GM19035 (cell line): ENCODE results near the gene PELI3.
"Not testable (repeated sequence)": the region's sequence is repeated elsewhere in the genome, so short reads cannot be mapped to it uniquely, and the experiment has no call there.

Experiments
- ATAC-seq: cut with Tn5 transposase; IDR thresholded peaks from one replicate; pipeline ENCODE4 v1.9.1; 2021; ENCODE audit not compliant: unreplicated experiment

The PELI3 gene

DNA sequence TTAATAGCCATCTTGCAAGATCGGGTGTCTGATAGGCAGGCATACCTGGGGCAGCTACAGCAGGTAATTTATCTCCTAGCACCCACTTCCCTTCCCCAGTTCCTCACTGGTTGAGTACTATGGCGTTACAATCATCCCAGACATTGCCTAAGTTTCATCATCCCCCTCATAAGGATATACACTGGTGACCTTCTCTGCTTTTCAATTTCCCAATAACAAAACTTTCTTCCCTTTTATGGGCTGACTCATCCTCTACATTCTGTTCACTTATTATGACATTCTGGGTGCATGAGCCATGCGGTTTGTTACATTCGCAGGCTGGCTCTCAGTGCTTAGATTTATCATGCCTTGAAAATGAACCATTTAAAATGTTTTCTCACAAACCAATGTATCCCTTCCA, 23.1 kb upstream of the PELI3 start:
- ATAC-seq = no peak

DNA sequence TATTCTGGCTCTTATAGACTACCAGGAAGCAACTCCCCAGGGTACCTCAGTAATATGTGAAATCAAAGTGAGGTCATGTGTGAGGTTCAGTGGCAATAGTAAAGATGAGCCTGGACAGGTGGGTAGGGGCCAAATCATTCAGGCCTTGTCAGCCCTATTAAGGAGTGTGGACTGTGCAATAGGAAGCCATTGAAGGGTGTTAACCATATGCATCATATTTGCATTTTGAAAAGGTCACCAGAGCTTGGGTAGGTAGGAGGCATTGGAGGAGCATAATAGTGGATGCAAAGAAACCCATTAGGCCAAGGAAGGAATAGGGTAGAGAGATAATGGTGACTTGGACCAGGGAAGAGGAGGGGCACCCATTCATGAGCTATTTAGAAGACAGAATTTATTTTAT, 19.7 kb upstream of the PELI3 start:
- ATAC-seq = no peak

DNA sequence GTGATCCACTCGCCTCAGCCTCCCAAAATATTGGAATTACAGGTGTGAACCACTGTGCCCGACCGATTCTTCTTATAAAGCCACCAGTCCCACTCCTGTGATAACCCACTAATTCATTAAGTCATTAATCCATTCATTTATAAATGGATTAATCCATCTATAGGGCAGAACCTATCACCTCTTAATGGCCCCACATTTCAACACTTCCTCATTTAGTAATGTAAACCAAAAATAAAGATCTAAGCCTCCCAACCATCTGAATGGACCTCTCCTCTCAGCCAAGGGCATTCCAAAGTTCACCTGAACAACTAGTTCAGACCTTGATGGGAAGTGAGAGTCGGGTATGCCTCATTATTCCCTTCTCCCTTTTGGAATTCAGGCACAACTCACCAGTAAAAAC, 18.2 kb upstream of the PELI3 start:
- ATAC-seq = no peak

DNA sequence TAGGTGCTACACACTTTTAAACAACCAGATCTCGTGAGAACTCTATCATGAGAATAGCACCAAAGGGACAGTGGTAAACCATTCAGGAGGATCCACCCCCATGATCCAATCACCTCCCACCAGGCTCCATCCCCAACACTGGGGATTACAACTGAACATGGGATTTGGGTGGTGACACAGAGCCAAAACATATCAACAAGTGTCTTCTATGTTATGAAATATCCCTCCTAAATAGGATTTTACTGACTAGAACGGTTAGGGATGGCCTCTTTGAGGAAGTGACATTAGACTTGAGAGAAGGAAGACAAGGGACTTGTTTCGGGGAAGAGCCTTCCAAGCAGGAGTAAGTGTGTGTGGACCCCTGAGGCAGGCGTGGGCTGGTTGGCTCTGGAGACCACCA, 16.1 kb upstream of the PELI3 start:
- ATAC-seq = no peak

DNA sequence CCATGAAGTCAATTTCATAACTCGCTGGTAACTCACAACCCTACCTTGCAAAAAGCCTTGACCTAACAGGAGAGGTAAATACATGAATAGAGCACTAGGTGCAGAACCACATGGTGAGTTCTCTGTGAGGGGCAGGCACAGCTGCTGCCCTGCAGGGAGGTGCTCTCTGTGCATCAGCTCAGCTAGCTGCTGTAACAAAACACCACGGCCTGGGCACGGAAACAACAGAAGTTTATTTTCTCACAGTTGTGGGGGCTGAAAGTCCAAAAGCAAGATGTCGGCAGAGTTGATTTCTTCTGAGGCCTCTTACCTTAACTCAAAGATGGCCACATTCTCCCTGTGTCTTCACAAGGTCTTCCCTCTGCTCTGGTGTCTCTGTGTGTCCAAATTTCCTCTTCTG, 15.0 kb upstream of the PELI3 start:
- ATAC-seq = no peak

DNA sequence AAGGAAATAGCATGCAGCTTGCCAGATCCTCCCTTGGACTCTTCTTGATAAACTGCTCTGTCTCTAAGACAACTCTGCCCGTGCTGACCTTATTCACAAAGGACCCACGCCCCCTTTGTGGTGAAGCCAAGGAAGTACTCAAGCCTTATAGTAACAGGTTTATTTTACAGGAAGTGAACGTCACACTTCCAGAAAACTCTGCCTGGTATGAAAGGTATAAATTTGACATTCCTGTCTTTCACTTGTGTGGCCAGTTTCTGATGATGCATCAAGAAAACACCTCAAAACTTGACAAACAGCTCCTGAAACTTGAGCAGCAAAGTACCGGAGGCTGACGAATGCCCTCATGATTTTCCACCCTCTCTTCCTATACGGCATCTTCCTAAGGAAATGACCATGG, 12.5 kb upstream of the PELI3 start:
- no peak for ATAC-seq

DNA sequence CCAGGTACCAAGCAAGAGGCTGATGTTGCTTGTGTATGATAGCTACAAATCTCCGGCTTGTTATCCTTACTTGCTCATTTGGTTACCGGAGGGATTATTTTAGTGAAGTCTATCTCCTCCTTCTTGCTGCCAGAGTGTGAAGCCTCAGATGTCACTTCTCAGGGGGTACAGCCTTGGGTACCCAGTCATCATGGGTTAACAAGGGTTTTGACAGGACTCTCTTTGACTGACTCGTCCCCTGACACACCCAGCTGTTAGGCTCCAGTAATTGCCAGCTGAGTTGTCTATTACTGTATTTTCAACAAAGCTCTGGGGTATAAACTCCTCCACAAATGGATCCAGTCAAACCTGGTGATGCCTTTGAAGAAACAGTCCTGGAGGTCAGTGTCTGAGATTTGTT, 11.9 kb upstream of the PELI3 start:
- no peak for ATAC-seq

DNA sequence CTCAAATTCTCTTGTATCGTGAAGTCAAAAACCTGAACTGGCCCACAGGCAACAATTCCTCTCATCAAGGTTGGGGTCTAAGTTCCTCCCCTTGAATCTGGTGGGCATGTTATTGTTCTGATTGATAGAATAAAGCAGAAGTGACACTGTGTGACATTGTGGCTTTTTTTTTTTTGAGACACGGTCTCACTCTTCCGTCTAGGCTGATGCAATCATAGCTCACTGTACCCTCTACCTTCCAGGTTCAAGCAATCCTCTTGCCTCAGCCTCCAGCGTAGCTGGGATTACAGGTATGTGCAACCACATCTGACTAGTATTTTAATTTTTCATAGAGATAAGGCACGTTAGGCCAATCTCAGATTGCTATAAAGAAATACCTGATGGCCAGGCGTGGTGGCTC, 8.9 kb upstream of the PELI3 start:
- ATAC-seq = no peak

DNA sequence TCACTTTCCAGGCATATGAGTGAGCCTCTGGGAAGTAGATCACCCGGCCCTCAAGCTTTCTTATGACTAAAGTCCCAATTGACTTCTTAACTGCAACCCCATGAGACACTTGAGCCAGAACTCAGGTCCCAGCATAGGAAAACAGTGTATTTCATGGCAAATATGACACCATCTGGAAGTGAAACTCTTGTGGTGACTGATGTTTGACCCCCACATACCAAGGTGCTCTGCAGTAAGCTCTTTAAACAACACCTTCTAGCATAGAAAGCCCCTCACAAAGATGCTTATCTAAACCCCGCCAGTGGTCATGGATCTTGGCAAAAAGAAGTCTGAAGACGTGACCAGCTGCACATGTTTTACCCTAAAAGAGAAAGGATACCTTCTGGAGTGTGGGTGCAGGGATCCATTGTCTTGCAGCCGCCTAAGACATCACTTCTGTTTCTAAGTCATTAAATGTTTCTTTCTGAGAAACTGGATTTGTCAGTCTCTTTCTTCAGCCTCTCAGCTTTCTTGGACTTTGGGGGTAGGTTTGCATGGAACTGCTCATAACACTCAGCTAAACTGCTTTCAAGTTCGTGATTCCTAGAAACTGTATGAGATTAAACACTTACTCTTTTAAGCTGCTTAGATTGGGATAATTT, 7.4 kb upstream of the PELI3 start:
- ATAC-seq = no peak

DNA sequence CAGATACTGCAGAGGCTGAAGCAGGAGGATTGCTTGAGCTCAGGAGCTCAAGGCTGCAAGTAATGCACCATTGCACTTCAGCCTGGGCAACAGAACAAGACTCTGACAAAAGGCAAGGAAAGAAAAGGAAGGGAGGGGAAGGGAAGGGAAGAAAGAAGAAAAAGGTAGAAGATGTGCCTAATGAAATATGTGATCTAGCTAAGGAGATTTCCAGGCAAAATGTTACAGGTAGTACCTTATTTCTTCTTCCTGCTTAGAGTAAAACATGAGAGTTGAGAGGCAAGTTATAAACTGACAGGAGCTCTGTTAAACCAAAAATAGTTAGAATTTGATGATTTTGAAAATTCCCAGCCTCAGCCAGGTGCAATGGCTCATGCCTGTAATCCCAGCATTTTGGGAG, 4.7 kb upstream of the PELI3 start:
- no peak for ATAC-seq

DNA sequence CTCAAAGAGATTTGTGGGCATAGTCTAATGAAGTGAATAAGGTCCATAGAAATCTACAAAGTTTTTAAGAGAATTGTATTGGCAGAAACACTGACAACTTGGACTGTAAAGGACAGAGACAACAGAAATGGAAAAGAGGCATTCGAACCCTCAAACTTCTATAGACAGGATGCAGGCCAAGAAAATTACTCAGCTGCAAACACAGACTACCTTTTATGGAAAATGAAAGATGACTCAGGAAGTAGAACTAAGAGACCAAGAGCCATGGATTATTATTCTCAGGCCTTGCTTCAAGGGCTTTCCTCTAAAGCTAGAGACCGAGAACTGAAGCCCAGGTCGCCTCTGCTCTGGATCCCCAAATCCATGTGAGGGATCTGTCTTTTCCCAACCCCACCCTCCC, 3.8 kb upstream of the PELI3 start:
- ATAC-seq = no peak

DNA sequence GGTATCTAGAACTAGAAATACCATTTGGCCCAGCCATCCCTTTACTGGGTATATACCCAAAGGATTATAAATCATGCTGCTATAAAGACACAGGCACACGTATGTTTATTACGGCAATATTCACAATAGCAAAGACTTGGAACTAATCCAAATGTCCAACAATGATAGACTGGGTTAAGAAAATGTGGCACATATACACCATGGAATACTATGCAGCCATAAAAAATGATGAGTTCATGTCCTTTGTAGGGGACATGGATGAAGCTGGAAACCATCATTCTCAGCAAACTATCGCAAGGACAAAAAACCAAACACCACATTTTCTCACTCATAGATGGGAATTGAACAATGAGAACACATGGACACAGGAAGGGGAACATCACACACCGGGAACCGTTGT, 2.6 kb upstream of the PELI3 start:
- not testable (repeated sequence) for ATAC-seq

DNA sequence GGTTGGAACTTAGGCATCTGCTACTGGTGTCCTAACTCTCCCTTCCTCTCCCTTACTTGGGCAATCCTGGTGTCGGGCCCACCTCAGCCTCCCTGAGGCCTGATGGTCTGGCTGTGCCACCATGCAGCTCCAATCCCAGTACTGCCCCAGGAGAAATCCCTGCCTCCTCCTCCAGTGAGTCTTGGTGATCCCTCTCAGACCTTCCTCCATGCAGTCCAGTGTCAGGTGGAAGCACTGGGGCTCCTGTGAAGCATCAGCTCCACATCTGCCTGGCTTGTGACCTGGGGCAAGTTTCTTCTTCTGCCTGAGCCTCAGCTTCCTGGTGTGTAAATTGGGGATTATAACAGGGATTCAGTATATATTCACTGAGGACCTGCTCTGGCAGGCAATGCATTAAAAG, 1.8 kb upstream of the PELI3 start:
- no peak for ATAC-seq

DNA sequence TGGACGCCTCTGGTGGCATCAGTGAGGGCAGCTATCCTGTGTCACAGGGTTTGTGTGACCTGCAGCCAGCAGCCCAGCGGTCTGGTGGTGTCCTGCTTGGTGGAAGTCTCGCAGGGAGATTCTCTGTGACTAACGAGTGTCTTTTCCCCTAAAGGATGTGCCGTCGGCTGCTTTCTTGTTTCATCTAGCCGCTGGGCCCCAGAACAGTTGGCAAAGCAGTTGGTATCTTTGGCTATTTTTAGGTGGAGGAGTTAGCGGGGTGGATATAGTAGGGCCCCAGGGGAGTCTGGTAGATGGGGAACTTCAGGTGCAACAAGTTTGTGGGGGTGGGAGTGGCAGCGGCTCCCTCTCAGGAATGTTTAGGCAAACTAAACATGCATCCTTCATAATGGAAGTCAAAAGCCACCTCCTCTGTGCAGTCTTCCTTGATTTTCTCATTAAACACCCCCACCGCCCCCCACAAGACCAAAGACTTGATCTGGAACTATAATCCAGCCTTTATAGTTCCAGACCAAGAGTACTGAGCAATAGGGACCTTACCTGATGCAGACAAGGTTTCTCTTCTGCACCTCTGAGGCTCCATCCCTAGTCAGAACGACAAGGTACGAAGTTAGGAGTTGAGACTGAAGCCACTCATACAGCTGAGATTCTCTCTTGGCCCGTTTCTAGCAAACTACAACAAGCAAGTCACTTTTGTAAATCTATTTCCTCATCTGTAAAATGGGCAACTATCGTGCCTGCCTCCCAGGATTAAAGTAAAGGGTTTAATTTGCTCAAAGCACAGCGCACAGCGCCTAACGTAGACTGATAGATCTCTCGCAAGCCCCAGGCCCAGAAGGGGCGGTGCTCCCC, 1.1 kb upstream of the PELI3 start:
- ATAC-seq = no peak

DNA sequence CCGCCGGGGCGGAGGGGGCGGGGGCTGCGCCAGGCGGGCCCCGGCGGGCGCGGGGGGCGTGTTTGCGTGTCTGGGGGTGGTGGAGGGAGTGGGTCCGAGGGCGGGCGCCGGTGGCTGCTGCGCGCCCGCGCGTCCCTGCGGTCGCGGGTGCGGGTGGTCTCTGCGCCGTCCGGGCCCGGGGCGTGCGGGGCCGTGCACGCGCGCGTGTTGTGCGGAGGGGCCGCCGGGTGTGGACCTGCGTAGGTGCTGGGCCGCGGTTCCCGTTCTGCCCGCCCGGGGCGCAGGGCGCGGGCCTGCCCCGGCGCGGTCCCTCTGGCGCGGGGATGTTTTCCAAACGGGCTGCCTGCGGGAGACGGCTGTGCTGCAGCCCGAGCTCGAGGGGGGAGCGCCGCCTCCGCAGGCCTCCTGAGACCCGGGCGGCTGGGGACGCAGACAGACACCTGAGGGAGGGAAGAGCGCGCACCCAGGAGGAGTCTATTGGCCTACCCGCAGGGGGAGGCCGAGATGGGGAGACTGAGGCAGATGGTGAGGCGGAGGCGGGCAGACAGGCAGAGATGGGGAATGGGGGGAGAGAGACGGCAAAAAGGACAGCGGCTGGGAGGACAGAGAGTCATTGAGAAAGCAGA, 442 bp downstream of the PELI3 start:
- peak; percentile 36 for ATAC-seq

DNA sequence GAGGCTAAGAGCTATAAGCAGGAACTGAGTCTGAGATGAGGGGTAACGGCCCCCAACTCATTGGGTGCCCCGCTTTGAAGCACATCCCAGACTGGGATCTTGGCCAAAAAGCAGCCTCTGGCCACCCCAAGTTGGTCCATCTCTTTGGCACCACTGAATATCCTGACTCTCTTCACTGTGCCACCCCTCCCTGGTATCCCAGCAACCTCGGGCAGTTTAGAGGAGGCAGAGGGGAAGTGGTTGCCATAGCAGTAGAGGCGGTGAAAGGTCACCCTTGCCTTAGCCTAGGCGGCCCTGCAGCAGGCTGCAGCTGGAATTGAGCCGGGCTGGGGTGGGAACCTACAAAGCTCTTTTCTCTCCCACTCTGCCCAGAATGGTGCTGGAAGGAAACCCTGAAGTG, 1.1 kb downstream of the PELI3 start:
- no peak for ATAC-seq

DNA sequence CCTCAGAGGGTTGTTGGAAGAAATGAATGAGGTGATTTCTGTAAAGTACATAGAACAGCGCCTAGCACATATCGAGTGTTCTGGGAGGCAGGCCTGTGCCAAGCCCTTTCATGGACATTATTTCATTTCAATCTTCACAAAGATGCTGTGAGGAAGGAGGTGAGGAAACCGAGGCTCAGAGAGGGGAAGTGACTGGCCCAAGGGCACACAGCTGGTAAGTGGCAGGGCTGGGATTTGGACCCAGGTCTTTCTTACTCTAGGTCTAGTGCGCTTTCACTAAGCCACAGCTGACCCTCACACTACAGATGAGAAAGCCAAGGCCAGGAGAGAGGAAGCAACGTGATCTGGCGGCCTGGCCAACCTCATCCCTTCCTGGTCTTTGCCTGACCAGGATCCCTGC, 2.0 kb downstream of the PELI3 start:
- no peak for ATAC-seq

DNA sequence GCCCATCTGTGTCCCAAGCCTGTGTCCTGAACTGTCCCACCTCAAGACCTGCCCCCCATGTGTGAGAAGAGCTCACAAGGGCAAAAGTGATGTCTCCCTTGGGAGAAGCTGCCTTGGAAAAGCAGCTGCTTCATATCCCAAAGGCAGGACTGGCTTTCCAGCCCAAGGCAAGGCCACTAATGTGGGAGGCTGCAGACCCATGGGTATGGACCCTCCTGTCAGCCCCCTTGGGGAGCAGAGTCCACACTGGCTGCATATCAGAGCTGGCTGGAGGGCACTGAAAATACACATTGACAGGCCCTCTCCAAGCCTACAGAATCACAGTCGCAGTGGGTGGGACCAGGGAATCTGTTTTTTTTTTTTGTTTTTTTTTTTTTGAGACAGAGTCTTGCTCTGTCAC, 2.7 kb downstream of the PELI3 start:
- ATAC-seq = no peak

DNA sequence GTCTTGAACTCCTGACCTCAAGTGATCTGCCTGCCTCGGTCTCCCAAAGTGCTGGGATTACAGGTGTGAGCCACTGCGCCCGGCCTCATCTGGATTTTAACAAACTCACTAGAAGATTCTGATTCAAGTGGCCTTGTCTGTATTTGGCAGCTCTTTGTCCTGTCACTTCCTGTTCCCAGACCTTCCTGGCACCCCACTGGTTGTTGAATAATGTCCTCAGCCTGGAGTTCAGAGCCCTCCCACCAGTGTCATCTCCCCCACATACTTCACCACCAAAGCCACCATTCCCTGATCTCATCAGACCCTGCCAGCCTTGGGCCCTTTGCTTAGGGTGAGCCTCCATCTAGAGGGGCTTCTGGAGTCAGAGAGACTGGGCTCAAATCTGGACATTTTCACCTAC, 3.3 kb downstream of the PELI3 start:
- ATAC-seq = no peak

DNA sequence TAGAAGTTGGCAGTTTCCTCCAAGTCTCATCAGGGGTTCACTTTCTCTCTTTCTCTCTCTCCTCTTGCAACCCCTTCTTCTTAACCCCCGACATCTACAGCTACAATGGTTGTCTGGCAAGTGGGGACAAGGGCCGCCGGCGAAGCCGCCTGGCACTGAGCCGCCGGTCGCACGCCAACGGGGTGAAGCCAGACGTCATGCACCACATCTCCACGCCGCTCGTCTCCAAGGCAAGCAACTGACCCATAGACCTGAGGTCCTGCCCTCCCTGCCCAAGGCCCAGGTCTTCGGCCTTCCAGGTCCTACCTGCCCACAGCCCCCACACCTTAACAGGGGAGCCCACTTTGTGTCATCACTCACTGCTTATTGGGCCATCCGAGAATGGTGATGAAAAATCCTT, 4.4 kb downstream of the PELI3 start:
- no peak for ATAC-seq

DNA sequence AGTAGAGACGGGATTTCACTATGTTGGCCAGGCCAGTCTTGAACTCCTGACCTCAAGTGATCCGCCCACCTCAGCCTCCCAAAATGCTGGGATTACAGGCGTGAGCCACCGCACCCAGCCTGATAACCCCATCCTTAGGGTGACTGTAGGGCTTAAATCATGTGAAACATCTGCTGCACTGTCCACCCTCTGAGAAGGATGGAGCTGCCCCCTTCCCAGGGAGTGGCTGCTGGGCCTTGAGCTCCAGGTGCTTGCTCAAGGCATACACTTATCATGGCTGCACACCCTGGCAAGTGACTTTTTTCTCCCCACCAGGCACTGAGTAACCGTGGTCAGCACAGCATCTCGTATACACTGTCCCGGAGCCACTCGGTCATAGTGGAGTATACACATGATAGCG, 5.3 kb downstream of the PELI3 start:
- no peak for ATAC-seq

DNA sequence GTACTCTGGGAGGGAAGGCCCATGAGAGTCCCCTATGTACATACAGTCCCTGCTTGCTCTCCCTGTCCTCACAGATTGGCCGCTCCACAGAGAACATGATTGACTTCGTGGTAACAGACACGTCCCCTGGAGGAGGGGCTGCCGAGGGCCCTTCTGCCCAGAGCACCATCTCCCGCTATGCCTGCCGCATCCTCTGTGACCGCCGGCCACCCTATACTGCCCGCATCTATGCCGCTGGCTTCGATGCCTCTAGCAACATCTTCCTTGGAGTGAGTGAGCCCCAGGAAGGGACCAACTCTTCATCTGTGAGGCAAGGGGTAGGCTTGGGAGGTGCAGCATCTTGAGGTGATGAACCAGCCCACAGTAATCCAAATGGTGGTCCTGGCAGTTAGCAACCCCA, 6.5 kb downstream of the PELI3 start:
- ATAC-seq = no peak
